HG02759 (cell line): Measurements from ENCODE around the gene SUPT4H1.
"Not testable (repeated sequence)": the region's sequence is repeated elsewhere in the genome, so short reads cannot be mapped to it uniquely, and the experiment has no call there.

ENCODE experiments used
- ATAC-seq: cut with Tn5 transposase; IDR thresholded peaks from one replicate; pipeline ENCODE4 v1.9.1; 2021; ENCODE audit warnings: mild to moderate bottlenecking, moderate library complexity; ENCODE audit not compliant: unreplicated experiment

SUPT4H1 gene

DNA sequence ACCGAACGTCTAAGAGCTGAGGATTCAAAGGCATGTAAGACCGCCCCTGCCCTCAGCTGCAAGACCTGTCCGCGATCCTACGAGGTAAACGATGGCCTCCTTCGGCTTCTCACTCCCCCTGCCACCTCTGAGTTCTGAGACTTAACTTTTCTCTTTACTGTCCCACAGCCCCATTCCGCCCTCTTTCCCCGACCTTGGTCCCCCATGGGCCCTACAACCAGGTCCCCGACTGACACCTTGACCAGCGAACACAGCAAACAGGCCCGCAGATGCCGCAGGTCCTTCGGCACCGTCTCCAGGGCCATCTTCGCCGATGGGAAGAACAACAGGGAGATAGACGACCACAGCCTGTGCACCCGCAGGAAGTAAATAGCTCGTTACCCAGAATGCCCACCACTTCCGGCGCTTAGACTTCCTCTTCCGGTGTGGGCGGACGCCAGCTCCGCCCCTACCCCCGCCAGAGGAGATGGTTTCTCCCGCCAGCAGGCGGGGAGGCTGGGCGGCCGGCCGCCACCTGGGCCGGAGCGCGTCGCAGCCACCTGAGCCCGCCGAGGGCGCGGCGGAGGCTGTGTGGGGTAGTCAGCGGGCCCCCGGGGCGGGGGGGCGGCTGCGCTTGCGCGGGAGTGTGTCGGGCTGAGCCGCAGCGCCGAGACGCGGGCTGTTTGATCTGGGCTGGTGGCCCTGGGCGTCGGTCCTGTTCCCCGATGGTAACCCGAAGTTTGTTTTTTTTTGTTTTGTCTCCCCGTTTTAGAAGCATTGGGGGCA lies at the start of gene SUPT4H1:
Gene SUPT4H1 (minus strand): TSS at position 371 of the 765 bp plus-strand sequence. CDS start 66 bp downstream, at position 305.
- ATAC-seq: peak; percentile 94

DNA sequence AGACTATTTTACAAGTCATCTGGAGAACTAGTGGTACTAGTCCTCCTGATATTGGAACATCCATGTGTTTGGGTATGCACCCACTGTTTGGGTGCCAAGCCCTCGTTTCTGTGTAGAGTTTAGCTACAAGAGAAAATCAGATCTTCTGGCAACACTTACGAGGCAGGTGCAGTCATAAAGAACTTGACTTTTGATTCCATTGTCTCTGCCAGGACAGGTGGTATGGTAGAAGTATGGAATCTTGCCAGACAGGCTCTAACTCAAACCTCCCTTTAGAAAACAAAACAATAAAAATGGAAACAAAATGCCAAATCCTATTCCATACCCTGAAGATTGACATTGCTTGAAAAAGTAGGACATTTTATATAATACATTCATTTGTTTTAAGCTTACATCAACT lies 49.3 kb upstream of the SUPT4H1 start:
- no peak for ATAC-seq

DNA sequence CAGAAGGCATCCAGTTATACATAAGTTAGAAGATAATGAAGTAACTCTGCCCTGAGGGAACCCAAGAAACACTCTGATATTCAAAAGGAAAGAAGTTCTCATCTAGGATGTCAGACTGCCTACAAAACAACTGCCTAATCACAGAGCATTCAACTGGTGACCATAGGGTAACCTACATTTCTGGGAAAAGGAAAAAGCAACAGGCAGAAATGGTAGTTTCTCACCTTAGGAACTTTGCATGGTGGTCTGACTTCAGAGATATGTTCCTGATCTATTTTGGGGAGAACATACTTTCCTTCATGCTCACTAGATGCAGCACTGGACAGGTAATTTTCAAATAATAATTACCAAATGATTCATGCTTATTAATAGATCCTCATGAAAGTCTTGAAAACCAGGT lies 48.8 kb upstream of the SUPT4H1 start:
- ATAC-seq: no peak

DNA sequence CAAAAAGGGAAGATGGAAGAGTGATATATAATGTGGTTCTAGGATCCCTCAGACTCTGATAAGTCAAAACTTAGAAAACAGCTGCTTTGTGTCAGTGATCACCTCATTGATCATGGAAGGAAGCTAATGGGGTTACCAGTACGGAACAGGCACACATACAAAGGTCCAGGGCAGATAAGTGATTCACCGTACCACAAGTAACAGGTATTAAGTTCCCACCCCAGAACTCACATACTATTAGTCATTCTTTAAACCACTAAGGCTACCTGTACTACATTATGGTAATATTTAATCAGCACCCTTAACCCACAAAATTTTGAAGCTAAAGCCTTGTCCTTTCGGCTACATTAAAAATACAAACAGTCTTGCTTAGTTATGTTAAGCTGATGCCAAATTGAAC lies 48.0 kb upstream of the SUPT4H1 start:
- no peak for ATAC-seq

DNA sequence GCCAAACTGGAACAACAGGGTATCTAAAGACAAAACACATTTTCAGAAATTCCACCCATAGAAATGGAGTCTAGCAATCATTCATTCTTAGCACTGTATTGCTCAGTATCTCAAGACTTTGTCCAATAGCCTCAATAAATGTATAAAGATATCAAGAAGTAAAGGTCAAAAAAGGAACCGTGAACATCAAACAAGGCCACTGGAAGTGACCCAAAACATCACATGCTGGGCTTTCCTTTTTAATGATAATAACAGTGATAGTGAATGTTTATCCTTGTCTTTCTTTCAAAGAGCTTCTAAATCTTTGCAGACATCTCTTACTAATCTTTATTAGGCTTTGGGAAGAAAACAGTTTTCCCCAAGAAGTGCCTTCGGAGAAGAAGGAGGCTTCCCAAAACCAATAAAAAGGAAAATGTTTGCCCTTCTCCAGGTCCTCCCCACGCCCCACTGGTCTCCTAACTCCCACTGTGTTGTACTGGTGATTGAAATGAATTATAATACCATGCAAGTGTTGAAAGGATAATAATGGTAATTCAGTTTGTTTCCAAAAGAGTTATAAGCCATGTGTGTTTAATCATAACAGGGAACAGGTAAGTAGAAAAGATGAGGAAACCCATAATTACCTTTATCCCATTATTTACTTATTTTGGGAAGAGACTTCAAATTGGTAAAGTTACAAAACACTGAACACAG lies 46.7 kb upstream of the SUPT4H1 start:
- no peak for ATAC-seq

DNA sequence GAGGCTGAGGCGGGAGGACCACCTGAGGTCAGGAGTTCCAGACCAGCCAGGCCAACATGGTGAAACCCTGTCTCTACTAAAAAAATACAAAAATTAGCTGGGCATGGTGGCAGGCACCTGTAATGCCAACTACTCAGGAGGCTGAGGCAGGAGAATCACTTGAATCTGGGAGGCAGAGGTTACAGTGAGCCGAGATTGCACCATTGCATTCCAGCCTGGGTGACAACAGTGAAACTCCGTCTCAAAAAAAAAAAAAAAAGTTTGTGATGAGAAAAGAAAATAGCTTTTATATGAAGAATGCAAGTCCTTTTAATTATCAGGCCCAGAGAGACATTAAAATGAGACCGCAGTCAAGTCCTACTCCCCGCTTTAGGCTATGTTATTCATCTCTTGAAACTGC lies 45.4 kb upstream of the SUPT4H1 start:
- ATAC-seq: not testable (repeated sequence)

DNA sequence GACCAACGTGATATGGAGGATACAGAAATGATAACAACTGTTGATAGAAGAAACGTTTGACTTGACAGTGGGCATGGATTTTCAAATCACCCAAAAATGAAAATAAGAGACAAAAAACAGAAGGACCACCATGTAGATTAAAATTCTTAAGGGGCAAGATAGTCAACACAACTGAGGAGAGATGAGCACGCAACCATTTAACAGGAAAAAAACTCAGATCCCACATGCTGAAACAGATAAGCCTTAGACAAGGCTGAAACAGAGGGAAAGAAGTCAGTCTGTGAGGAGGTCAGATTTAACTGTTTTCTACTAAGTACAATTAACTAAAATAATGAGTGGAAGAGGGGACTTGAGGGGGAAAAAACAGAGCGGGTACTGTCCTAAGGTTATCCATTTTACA lies 44.2 kb upstream of the SUPT4H1 start:
- no peak for ATAC-seq

DNA sequence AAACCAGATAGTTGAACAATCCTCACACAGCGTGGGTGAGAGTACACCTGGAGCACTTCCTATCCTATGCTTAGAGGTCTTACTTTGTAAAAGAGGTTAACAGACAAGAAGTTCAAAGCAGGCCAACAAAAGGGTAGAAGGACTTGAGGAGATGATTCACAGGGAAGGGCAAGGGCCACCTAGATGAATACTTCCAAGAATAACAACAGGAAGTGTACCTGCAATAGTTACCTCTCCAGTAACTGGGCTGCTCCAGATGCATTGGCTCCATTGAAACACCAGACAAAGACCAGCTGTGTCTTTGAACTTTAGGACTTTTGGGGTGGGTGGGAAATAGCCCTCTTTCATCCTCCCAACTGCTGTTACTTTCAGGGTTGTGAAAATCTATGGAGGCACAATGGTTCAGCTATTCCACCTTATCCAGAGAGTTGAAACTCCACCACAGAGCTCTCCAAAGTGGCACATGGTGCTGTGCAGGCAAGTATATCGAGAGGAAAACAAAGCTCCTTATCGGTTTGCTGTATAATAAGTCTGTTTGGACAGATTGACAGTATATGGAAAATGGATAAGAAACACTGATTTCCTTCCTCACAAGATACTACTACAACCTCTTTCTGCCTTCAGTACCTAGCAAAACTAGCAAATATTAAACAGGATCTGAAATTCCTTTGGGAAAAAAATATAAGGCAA lies 42.7 kb upstream of the SUPT4H1 start:
- ATAC-seq: no peak

DNA sequence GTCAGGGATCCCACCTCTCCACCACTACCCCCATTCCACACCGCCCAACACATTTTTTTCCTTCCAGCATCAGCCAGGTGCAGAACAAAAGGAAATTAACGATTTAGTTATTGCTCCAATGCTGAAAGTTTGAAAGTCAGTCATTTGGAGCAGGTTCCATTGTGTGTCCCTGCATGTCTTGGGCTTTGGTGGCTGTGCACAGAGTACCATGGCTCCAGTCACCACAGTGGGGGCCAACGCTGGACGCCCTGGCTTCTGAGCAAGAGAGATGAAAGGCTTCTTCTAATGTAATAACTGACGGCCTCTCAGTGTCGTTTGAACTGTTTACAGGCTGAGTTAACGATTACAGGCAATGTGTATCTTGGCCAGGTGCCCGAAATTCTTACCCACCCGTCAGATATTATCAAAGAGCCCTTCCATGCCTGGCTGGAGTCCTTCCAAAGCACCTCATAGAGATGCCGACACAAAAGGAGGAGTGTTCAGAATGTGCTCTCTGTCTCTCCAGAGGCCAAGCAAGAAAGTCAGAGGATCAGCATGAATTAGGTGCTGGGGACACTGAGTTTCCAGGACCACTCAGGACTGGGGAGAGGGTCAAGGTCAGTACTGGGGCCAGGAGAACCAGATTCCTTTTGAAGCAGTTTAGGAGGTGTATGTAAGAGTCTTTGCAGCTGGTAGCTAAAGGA lies 39.4 kb upstream of the SUPT4H1 start:
- ATAC-seq: no peak

DNA sequence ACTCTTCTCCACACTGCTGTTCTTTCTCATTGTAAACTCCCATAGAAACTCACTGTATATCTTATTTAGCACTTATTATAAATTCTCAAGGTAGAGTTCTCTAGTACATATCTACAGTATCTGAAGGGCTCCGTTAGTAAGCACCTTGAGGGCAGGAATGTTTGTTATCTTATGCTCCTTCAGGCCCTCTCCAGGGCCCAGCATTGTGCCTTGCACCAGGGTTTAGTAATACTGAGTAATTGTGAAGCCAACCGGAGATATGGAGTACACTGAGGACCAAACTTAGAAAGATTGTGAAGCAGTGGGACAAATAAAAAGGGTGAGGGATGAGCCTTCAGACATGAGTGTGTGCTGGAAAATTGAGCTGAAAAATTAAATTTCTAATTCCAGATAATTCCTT lies 38.9 kb upstream of the SUPT4H1 start:
- ATAC-seq: no peak

DNA sequence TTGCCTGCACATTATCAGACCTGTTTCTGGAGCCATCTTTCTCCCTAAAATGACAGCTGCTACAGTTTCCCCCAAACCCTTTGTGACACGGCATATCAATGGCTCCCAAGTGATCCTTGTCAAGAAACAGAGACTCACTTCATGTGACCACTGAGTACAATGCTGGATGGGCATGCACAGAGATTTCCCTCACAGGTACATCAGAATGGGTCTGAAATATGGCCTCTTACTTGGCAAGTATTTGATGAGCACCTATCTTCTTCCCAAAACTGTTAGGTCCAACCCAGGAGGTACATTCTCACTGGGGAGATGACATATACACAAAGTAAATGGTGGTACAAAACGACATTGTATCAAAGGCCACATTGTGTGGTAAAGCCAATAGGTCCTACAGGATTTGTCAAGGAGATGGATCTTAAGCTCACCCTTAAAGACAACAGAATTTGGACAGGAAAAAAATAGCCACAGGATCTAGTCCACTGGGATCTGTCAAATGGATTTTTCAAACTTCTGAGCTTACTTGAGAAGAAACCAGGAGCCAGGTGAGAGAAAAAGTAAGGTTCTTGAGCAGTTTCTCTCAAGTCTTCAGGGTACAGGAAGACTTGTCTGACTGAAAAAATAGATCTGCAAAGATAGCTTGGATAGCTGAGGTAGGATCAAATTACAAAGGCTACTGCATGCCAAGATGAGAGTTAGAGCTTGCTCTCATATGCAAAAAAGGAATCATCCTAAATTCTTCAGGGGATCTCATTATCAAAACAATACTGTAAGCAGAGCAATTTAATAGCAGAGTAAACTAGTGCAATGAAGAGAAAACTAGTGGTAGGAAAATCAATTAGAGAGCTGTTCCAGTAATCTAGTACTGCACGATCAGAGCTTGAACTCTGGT lies 36.5 kb upstream of the SUPT4H1 start:
- no peak for ATAC-seq

DNA sequence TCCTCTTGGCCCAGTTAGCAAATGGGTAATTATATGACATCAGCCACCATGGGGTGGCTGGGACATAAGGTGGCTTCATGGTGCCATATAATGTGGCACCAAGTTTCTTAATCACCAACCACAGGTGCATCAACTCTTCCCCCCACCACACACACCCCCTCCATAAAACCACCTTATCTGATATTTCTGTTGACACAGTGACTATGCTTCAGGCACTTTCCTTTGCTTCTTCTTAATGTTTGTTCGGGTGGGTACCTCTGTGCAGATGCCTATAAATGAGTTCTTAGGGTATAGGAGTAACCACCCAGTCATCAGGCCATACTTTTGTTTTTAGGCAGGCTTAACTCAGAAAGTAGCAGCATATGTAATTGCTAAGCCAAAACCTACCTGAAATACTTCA lies 35.8 kb upstream of the SUPT4H1 start:
- ATAC-seq: no peak

DNA sequence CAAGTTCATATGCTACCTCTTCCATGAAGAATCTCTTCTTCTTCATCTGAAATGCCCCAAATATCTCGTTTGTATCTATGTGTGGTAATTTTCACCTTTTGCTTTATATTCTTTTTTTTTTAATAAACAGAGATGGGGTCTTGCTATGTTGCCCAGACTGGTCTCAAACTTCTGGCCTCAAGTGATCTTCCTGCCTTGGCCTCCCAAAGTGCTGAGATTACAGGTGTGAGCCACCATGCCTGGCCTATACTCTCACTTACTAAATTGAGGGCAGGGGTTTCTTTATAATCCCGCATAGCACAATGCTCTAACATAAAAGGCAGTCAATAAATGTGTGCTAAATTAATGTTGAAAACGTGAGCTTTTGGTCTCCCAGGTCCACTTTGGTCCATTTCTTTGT lies 34.7 kb upstream of the SUPT4H1 start:
- ATAC-seq: no peak

DNA sequence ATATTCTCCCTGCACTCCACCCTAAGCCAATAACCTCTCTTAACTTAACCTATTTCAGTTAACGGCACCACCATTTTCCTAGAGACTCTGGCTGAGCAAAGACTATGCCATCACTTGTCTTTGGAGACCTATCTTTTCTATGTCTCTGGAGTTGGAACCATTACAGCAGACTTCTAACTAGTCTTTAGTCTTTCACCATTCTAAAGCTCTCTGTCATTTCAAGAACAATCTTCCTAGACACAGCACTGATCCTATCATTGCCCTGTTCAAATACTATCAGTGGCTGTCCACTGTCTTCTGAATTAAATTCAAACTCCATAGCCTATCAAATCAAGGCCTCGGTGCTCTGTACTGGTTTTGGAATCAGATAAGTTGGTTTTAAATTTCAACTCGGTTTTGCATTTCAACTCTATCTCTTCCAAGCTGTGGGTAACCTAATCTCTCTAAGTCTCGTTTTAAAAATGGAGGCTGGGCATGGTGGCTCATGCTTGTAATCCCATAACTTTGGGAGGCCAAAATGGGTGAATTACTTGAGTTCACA lies 33.4 kb upstream of the SUPT4H1 start:
- no peak for ATAC-seq

DNA sequence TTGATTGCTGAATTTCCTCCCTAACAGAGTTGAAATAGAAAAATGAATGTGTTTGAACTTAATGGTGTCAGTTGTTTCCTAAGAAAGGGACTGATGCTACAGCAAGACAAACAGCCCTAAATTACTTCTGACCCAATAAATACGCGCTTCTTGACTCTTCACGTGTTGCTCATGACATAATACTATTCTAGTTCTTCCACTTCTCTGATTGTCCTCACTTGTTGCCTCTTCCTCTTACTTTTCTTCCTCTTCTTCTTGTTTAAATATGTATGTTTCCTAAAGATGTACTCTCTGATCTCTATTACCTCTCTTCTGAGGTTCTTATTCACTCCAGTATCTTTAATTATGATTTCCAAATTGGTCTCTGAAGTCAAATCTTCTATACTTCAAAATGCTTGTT lies 32.9 kb upstream of the SUPT4H1 start:
- ATAC-seq: no peak

DNA sequence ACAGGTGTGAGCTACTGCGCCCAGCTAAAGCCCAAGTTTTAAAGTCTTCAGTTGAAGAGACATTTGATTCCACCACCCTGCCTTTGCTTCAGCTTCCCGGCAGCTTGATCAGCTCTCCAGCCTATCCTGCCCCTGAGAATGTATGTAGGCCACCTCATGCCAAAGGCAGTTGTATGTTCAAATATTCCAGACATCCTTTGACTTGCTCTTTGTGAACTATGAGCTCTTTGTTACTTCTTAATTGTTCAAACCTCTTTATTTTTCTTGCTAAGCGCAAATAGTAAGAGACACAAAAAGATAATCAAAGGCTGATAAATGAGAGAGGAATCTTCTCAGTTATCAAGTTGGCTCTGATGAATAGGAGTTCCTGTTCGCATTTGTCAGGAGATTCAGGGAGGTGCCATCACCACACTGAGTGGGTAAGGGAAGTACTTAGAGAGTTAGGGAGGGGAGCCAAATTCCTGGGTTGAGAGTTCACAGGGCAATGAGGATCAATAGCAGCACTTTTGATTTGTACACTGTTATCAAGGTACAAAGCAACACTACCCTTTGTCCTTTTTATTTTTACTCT lies 32.0 kb upstream of the SUPT4H1 start:
- ATAC-seq: no peak

DNA sequence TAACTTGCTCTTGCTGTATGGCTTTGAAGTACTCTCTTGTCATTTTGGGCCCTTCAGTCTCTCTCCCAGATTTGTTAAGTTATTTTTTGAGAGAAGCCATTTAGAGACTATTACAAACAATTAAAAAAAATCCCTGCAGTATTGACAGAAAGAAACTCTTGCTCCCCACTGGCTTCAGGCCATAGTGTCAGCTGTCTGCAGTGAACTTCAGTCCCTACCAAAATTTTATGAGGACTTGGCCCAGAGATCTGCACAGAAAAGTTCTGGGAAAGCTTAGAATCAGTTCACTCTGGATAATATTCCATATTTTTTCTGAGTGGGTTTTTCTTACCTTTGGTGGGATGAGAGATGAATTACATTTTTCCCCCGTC lies 30.9 kb upstream of the SUPT4H1 start:
- no peak for ATAC-seq

DNA sequence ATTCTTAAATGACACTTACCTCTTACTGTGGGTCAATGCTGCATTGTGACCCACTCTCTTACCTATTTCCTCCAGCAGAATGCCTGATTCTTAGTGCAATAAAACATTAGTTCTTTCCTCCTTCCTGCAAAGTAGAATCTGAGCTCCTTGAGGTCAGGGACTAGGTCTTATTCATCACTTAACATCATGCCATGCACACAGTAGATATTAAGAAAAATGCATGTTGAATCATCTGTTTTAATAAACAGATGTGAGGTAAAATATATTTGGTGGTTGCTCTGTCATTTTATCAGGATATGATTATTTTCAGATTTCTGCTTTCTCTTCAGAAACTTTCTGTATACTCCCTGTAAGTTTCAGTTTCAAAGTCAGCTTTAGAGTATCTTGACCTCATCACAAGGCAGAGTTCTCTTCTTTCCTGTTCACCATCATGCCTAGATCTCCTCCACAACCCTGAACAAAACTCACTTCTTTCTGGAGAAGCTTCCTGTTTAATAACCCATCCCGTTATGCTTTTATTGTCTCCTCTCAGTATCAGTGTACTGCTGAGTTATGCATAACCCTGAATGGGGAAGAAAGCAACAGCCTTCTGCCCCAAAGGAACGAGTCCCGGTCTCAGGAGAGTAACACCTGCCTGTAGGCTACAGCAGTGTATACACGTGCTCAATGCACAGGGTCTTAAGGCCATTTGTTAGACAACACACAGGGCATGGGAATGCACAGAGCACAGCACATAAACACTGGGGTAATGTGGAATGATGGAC lies 30.3 kb upstream of the SUPT4H1 start:
- peak; percentile 62 for ATAC-seq
